ENCODE results near the gene INTS14. TPM values are rescaled to one million over a fixed set of nuclear protein-coding genes. Genes with fewer than 3 reads are reported as not detected.
A peak's percentile ranks its signal among the peaks of the same experiment; 100 is the strongest.
"Not testable (repeated sequence)": the region's sequence is repeated elsewhere in the genome, so short reads cannot be mapped to it uniquely, and the experiment has no call there.

The INTS14 gene
- total RNA-seq, 1 experiment from 2014 or later: 41.2 TPM

- ATAC-seq (no peak; the same call in 1 of the 2 replicates), DNase-seq (ENCODE audit: low read depth, low spot score) (no peak)
- Histone ChIP-seq H3K9me3 (ENCODE audit: control insufficient read depth, insufficient read depth, low read depth, low read length) (no peaks in the 10 kb centered on the region), H3K27me3 (ENCODE audit: control insufficient read depth, insufficient read depth, low read length) (no peaks in the 10 kb centered on the region), H3K36me3 (ENCODE audit: control insufficient read depth, insufficient read depth, low read length) (peaks cover 3% of the 10 kb centered on the region; the same call in 1 of the 2 replicates), H3K27ac (ENCODE audit: low read length) (no peak overlapping the region), H3K4me3 (ENCODE audit: low read depth in 2 of 2, low read length in 2 of 2) (no peak overlapping the region), H3K4me1 (ENCODE audit: control insufficient read depth, insufficient read depth, low read length) (peaks cover 10% of the 10 kb centered on the region)
- POLR2A ChIA-PET: interaction anchor here (0.7 kb wide), 1 partner anchor 103 kb away, joined by 3 read pairs; no protein-coding TSS in a partner anchor
- TF ChIP-seq REST (IDR thresholded peaks at IDR 0.05; ENCODE audit: insufficient read depth in 1 of 2, low read depth in 2 of 2, low read length in 1 of 2) (no peak), POLR2AphosphoS5 (IDR thresholded peaks at IDR 0.05; ENCODE audit: low read depth, low read length) (no peak), TCF7L2 (IDR thresholded peaks at IDR 0.05; ENCODE audit: low read depth, low read length) (no peak), CTCF (IDR thresholded peaks at IDR 0.05) (no peak), SIN3A (IDR thresholded peaks at IDR 0.05; ENCODE audit: borderline replicate concordance, insufficient read depth, low read depth, low read length) (no peak)
- no TSS peak for BruUV-seq (replicated peaks)
- intact Hi-C loops (cut with micrococcal nuclease; ENCODE audit: unreplicated experiment) (no loop called here), in situ Hi-C loops (cut with HindIII; ENCODE audit: low pct_unique_long_range_greater_than_20kb, low sequenced_read_pairs) (no loop called here)
- CTCF ChIA-PET: no interaction called here
These were observed 59.7 kb downstream of the INTS14 start for GRCh38 chr15:65551183-65551582.

- no peak for ATAC-seq
- no peak for DNase-seq (ENCODE audit: low read depth, low spot score)
- H3K36me3 ChIP-seq (ENCODE audit: control insufficient read depth, insufficient read depth, low read length): peaks cover 3% of the 10 kb centered on the region; the same call in 1 of the 2 replicates
- BruUV-seq (replicated peaks): TSS peak; percentile 9
- POLR2A ChIA-PET: interaction anchor here (0.7 kb wide), 1 partner anchor 103 kb away, joined by 3 read pairs; no protein-coding TSS in a partner anchor
- H3K4me3 ChIP-seq (ENCODE audit: low read depth in 2 of 2, low read length in 2 of 2): no peak overlapping the region
- H3K27ac ChIP-seq (ENCODE audit: low read length): no peak overlapping the region
- H3K4me1 ChIP-seq (ENCODE audit: control insufficient read depth, insufficient read depth, low read length): peaks cover 10% of the 10 kb centered on the region
- in situ Hi-C loops (cut with HindIII; ENCODE audit: low pct_unique_long_range_greater_than_20kb, low sequenced_read_pairs): no loop called here
- CTCF ChIA-PET: no interaction called here
- no peaks in the 10 kb centered on the region for H3K27me3 ChIP-seq (ENCODE audit: control insufficient read depth, insufficient read depth, low read length)
- H3K9me3 ChIP-seq (ENCODE audit: control insufficient read depth, insufficient read depth, low read depth, low read length): no peaks in the 10 kb centered on the region
- intact Hi-C loops (cut with micrococcal nuclease; ENCODE audit: unreplicated experiment): no loop called here
- TF ChIP-seq SIN3A (IDR thresholded peaks at IDR 0.05; ENCODE audit: borderline replicate concordance, insufficient read depth, low read depth, low read length) (no peak), TCF7L2 (IDR thresholded peaks at IDR 0.05; ENCODE audit: low read depth, low read length) (no peak), REST (IDR thresholded peaks at IDR 0.05; ENCODE audit: insufficient read depth in 1 of 2, low read depth in 2 of 2, low read length in 1 of 2) (no peak), POLR2AphosphoS5 (IDR thresholded peaks at IDR 0.05; ENCODE audit: low read depth, low read length) (no peak), CTCF (IDR thresholded peaks at IDR 0.05) (no peak)
These were observed 60.2 kb downstream of the INTS14 start for GRCh38 chr15:65550681-65551098.

GRCh38 chr15:65549288-65549687 is 61.6 kb downstream of the INTS14 start:
- DNase-seq (ENCODE audit: low read depth, low spot score); intact Hi-C loops (cut with micrococcal nuclease; ENCODE audit: unreplicated experiment); ATAC-seq; H3K27ac ChIP-seq (ENCODE audit: low read length); in situ Hi-C loops (cut with HindIII; ENCODE audit: low pct_unique_long_range_greater_than_20kb, low sequenced_read_pairs); H3K36me3 ChIP-seq (ENCODE audit: control insufficient read depth, insufficient read depth, low read length); H3K4me3 ChIP-seq (ENCODE audit: low read depth in 2 of 2, low read length in 2 of 2); H3K4me1 ChIP-seq (ENCODE audit: control insufficient read depth, insufficient read depth, low read length); H3K27me3 ChIP-seq (ENCODE audit: control insufficient read depth, insufficient read depth, low read length); H3K9me3 ChIP-seq (ENCODE audit: control insufficient read depth, insufficient read depth, low read depth, low read length); BruUV-seq (replicated peaks): not testable (repeated sequence)
- ChIA-PET CTCF (interaction anchor here (0.7 kb wide), 2 partner anchors 15 to 88 kb away, joined by 6 to 17 read pairs; no protein-coding TSS in a partner anchor), POLR2A (interaction anchor here (0.6 kb wide), 2 partner anchors 24 to 1937 kb away, joined by 3 to 4 read pairs; no protein-coding TSS in a partner anchor)

Data from Panc1 (cell line).